GM18507 (cell line): ENCODE measurements around the gene CD52.

Experiments
- DNase-seq: peaks from one replicate; pipeline ENCODE4 v3.0.0; 2011; ENCODE audit warnings: low read depth; ENCODE audit not compliant: insufficient read length; ENCODE audit errors: extremely low spot score
- FAIRE-seq: peaks from 2 replicates; lab custom pipeline; 2011; peaks lifted over from hg19 to GRCh38; lab: Jason Lieb, UNC

Gene CD52, protein sequence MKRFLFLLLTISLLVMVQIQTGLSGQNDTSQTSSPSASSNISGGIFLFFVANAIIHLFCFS

GRCh38 chr1:26317612-26318337, at the start of gene CD52:
TSS of gene CD52 (plus strand) at chr1:26317958. CDS start at chr1:26318018, 60 bp downstream.
- peak; percentile 96 for FAIRE-seq
- DNase-seq: no peak

DNA sequence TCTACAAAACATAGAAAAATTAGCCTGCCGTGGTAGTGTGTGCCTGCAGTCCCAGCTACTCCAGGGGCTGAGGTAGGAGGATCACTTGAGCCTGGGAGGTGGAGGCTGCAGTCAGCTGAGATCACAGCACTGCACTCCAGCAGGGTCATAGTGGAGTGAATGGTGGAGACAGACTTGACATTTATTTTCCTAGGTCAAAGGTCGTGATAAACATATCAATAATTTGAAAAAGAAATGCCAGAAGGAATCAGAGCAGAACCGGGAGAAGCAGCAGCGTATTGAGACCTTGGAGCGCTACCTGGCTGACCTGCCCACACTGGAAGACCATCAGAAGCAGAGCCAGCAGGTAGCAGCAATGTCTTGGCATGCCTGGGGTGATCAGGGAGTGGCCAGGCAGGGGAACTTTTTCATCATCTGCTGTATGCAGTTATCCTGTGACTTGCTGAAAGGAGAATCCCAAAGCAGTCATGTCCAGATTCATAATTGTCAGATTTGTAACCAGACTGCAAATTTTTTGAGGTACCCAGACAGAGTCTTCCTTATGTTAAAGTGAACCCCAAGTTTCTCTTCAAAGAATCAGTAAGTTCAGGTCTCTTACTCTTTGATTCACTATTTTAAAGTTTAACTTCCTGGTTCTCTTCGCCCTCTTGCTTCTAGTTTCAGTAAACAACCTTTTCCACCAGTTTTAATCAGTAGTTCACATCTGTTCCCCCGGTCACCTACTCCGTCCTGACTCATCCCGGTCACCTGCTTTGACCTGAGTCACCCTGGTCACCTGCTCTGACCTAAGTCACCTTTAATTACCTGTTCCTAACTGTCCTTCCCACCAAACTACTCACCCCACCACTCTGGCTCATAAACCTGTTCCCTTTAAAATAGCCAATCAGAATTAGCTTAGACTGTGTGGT, 49.2 kb upstream of the CD52 start:
- no peak for FAIRE-seq
- no peak for DNase-seq

GRCh38 chr1:26269198-26269550, 48.6 kb upstream of the CD52 start:
- no peak for FAIRE-seq
- DNase-seq: no peak

- FAIRE-seq: no peak
- no peak for DNase-seq
Measured at GRCh38 chr1:26274801-26275425, 42.8 kb upstream of the CD52 start.

GRCh38 chr1:26275580-26276431, 42.0 kb upstream of the CD52 start:
- FAIRE-seq (peak; percentile 81), DNase-seq (no peak)

DNA sequence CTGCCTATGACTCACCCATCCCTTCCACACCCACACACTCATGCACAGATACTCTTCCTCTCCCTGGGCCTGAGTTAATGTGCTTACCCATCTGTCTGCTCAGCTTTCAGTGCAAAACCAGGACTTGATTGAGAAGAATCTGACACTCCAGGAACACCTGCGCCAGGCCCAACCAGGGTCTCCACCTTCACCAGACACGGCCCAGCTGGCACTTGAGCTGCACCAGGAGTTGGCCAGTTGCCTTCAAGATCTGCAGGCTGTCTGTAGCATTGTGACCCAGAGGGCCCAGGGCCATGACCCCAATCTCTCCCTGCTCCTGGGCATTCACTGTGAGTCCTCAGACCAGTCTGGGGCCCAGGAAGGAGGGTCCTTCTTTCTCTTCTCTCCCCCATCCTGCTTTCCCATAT, 41.3 kb upstream of the CD52 start:
- FAIRE-seq (no peak), DNase-seq (no peak)

- no peak for DNase-seq
- FAIRE-seq: no peak
Measured at GRCh38 chr1:26277261-26277661, 40.5 kb upstream of the CD52 start.

- no peak for FAIRE-seq
- no peak for DNase-seq
Measured at GRCh38 chr1:26277719-26278118, 40.0 kb upstream of the CD52 start.

DNA sequence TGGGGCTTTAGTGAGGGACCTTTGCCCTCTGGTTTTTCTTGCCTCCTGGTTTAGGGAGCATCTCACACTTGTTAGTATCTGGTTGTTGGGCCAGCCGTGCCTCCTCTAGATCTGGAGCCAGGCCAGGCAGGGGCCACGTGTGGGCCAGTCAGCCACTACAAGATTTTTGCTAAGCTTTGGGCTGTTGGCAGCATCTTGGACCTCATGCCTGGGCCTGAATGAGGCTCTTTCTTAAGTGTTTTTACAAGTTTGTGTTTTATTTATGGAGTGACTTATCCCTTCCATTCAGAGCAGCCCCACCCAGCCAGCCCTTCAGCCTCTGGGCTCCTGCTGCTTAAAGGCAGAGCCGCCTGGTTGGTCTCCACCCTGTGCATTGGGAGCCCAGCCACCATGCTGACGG, 39.5 kb upstream of the CD52 start:
- DNase-seq (no peak), FAIRE-seq (no peak)

DNA sequence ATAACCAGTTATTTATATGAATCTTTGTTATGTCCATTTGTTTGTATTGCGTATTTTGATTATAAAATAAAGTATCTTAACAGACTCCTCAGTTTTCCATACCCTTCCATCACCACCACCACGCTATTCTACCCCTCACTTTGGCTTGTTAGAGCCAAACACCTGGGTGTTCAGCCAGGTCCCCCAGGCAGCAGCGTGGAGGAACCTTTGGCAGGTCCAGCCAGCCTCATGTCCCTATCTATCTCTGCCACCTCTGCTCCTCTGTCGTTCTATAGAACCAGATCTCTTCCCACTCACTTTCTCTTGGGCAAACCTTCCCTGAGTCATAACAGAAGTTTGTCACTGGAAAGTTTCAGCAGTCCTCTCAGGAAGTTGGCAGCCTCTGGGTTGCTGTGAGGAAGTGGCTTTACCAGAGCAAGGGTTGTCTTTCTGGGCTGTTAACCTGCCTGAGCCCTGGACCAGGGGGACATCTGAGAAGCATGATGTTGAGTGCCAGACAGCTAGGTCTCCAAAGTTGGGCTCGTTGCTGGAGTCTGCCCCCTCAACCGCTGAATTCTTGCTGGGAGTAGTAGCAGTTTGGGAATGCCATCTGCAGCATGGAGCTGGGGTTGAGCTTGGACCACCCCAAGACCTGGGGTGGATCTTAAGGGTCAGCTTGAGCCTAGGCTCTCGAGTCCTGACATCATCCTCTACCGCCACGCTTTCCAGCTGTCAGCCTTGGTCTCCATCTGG, 38.9 kb upstream of the CD52 start:
- DNase-seq (no peak), FAIRE-seq (no peak)

- DNase-seq: peak; percentile 86
Measured at GRCh38 chr1:26279456-26280332, 38.1 kb upstream of the CD52 start, which contains the start of gene SH3BGRL3. TSS of gene SH3BGRL3 (plus strand) at chr1:26280086. CDS start at chr1:26280156, 70 bp downstream.

DNA sequence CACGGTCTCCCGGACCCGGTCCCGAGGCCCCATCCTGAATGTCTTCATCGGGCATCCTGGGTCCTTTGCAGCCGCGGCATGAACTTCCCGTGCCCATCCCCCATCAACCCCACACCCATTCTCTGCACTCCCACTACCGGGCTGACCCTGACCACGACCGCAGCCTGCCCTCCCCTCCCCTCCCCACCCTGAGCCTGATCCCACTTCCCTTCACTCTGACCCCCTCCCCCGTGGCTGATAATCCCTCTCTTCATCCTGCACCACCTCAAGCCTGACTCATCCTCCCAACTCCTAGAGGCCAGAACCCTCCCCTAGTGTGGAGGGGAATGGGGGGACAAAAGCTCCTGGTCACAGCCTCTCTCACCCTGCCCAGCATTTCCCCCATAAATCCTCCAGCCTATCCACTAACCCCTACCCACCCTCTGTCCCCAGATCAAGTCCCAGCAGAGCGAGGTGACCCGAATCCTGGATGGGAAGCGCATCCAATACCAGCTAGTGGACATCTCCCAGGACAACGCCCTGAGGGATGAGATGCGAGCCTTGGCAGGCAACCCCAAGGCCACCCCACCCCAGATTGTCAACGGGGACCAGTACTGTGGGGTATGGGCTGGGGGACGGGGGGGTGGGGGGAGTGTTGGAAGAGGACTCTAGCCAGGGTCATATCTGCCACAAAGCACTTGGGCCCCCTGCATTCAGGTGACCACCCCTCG, 37.3 kb upstream of the CD52 start:
- FAIRE-seq: no peak
- no peak for DNase-seq

More at GRCh38 chr1:26279456-26280332, 38.1 kb upstream of the CD52 start, which contains the start of gene SH3BGRL3:
- FAIRE-seq: peak; percentile 87

- DNase-seq: no peak
- no peak for FAIRE-seq
Measured at GRCh38 chr1:26281091-26281958, 36.4 kb upstream of the CD52 start.

GRCh38 chr1:26281971-26282370, 35.8 kb upstream of the CD52 start:
- no peak for FAIRE-seq
- no peak for DNase-seq

DNA sequence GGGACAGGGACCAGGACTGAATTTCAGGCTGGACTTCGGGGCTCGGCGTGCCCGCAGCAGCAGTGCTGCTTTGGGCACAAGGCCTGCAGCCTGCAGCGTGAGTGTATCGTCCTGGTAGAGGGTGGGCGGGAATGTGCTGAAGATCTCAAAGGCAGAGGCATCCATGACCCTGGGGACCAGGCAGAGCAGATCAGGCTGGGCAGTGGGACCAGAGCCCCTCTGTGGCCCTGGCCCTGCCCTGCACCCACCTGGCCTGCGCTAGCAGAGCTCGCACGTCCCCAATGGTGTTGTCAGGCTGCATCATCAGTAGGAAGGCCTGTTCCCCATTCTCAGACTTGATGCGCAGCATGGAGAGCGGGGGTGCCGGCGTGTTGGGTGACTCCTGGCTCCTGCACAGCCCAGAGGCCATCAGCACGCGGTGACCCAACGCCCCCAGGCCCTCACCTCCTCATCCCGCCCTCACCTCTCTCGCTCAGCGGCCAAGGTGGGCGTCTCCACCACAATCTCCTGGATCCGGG, 35.3 kb upstream of the CD52 start:
- FAIRE-seq (no peak), DNase-seq (no peak)

- DNase-seq (no peak), FAIRE-seq (no peak)
Measured at GRCh38 chr1:26283279-26283853, 34.4 kb upstream of the CD52 start.
